ENCODE measurements around the gene ADAD2. TPM values are rescaled to one million over a fixed set of nuclear protein-coding genes. Genes with fewer than 3 reads are reported as not detected.

ADAD2 gene
- total RNA-seq, 1 donor: not detected

GRCh38 chr16:84182680-84183571 is 8.0 kb upstream of the ADAD2 start:
- Histone ChIP-seq H3K4me3 (ENCODE audit: low read length) (no peak overlapping the region), H3K9me3 (ENCODE audit: low read depth, low read length) (no peaks in the 10 kb centered on the region), H3K27me3 (ENCODE audit: insufficient read depth, low read length) (no peaks in the 10 kb centered on the region), H3K4me1 (ENCODE audit: insufficient read depth, low read length) (peaks cover 12% of the 10 kb centered on the region)

- Histone ChIP-seq H3K4me3 (ENCODE audit: low read length) (no peak overlapping the region), H3K27me3 (ENCODE audit: insufficient read depth, low read length) (no peaks in the 10 kb centered on the region), H3K4me1 (ENCODE audit: insufficient read depth, low read length) (peaks cover 12% of the 10 kb centered on the region), H3K9me3 (ENCODE audit: low read depth, low read length) (no peaks in the 10 kb centered on the region)
Observed at GRCh38 chr16:84183572-84183875, 7.4 kb upstream of the ADAD2 start.

- Histone ChIP-seq H3K9me3 (ENCODE audit: low read depth, low read length) (no peaks in the 10 kb centered on the region), H3K27me3 (ENCODE audit: insufficient read depth, low read length) (no peaks in the 10 kb centered on the region), H3K4me3 (ENCODE audit: low read length) (no peak overlapping the region), H3K4me1 (ENCODE audit: insufficient read depth, low read length) (peaks cover 12% of the 10 kb centered on the region)
Observed at GRCh38 chr16:84183911-84184591, 6.9 kb upstream of the ADAD2 start.

- Histone ChIP-seq H3K9me3 (ENCODE audit: low read depth, low read length) (no peaks in the 10 kb centered on the region), H3K27me3 (ENCODE audit: insufficient read depth, low read length) (no peaks in the 10 kb centered on the region), H3K4me1 (ENCODE audit: insufficient read depth, low read length) (peaks cover 12% of the 10 kb centered on the region), H3K4me3 (ENCODE audit: low read length) (no peak overlapping the region)
Observed at GRCh38 chr16:84184775-84185174, 6.2 kb upstream of the ADAD2 start.

GRCh38 chr16:84186685-84187437 is 4.1 kb upstream of the ADAD2 start, which contains the start of gene TAF1C:
Gene TAF1C, minus strand, starts transcription at chr16:84187057. Its CDS starts 2,069 bp downstream, at chr16:84184988.
- H3K4me1 ChIP-seq (ENCODE audit: insufficient read depth, low read length): peaks cover 12% of the 10 kb centered on the region
- H3K4me3 ChIP-seq (ENCODE audit: low read length): peak within 1 kb of the TSS; percentile 84
- no peaks in the 10 kb centered on the region for H3K9me3 ChIP-seq (ENCODE audit: low read depth, low read length)
- no peaks in the 10 kb centered on the region for H3K27me3 ChIP-seq (ENCODE audit: insufficient read depth, low read length)

- Histone ChIP-seq H3K9me3 (ENCODE audit: low read depth, low read length) (no peaks in the 10 kb centered on the region), H3K4me1 (ENCODE audit: insufficient read depth, low read length) (peaks cover 9% of the 10 kb centered on the region), H3K4me3 (ENCODE audit: low read length) (no peak overlapping the region), H3K27me3 (ENCODE audit: insufficient read depth, low read length) (no peaks in the 10 kb centered on the region)
Observed at GRCh38 chr16:84191466-84191865, 509 bp downstream of the ADAD2 start.

GRCh38 chr16:84193480-84193879 is 2.5 kb downstream of the ADAD2 start:
- Histone ChIP-seq H3K4me1 (ENCODE audit: insufficient read depth, low read length) (peaks cover 8% of the 10 kb centered on the region), H3K4me3 (ENCODE audit: low read length) (no peak overlapping the region), H3K27me3 (ENCODE audit: insufficient read depth, low read length) (no peaks in the 10 kb centered on the region), H3K9me3 (ENCODE audit: low read depth, low read length) (no peaks in the 10 kb centered on the region)

- no peaks in the 10 kb centered on the region for H3K9me3 ChIP-seq (ENCODE audit: low read depth, low read length)
- no peak overlapping the region for H3K4me3 ChIP-seq (ENCODE audit: low read length)
- H3K4me1 ChIP-seq (ENCODE audit: insufficient read depth, low read length): peaks cover 10% of the 10 kb centered on the region
- H3K27me3 ChIP-seq (ENCODE audit: insufficient read depth, low read length): no peaks in the 10 kb centered on the region
Observed at GRCh38 chr16:84194018-84194417, 3.1 kb downstream of the ADAD2 start.

- H3K4me1 ChIP-seq (ENCODE audit: insufficient read depth, low read length): peaks cover 16% of the 10 kb centered on the region
- no peaks in the 10 kb centered on the region for H3K9me3 ChIP-seq (ENCODE audit: low read depth, low read length)
- H3K4me3 ChIP-seq (ENCODE audit: low read length): no peak overlapping the region
- H3K27me3 ChIP-seq (ENCODE audit: insufficient read depth, low read length): no peaks in the 10 kb centered on the region
Observed at GRCh38 chr16:84194470-84195200, 3.7 kb downstream of the ADAD2 start.

GRCh38 chr16:84195201-84196093 is 4.5 kb downstream of the ADAD2 start:
- Histone ChIP-seq H3K4me3 (ENCODE audit: low read length) (no peak overlapping the region), H3K27me3 (ENCODE audit: insufficient read depth, low read length) (no peaks in the 10 kb centered on the region), H3K9me3 (ENCODE audit: low read depth, low read length) (no peaks in the 10 kb centered on the region), H3K4me1 (ENCODE audit: insufficient read depth, low read length) (peaks cover 16% of the 10 kb centered on the region)

GRCh38 chr16:84196101-84196500 is 5.1 kb downstream of the ADAD2 start:
- Histone ChIP-seq H3K4me1 (ENCODE audit: insufficient read depth, low read length) (peaks cover 16% of the 10 kb centered on the region), H3K4me3 (ENCODE audit: low read length) (no peak overlapping the region), H3K27me3 (ENCODE audit: insufficient read depth, low read length) (no peaks in the 10 kb centered on the region), H3K9me3 (ENCODE audit: low read depth, low read length) (no peaks in the 10 kb centered on the region)

- no peak overlapping the region for H3K4me3 ChIP-seq (ENCODE audit: low read length)
- no peaks in the 10 kb centered on the region for H3K9me3 ChIP-seq (ENCODE audit: low read depth, low read length)
- peaks cover 16% of the 10 kb centered on the region for H3K4me1 ChIP-seq (ENCODE audit: insufficient read depth, low read length)
- H3K27me3 ChIP-seq (ENCODE audit: insufficient read depth, low read length): no peaks in the 10 kb centered on the region
Observed at GRCh38 chr16:84196727-84197394, 5.9 kb downstream of the ADAD2 start.

- Histone ChIP-seq H3K4me3 (ENCODE audit: low read length) (no peak overlapping the region), H3K4me1 (ENCODE audit: insufficient read depth, low read length) (peaks cover 16% of the 10 kb centered on the region), H3K27me3 (ENCODE audit: insufficient read depth, low read length) (no peaks in the 10 kb centered on the region), H3K9me3 (ENCODE audit: low read depth, low read length) (no peaks in the 10 kb centered on the region)
Observed at GRCh38 chr16:84197466-84198128, 6.6 kb downstream of the ADAD2 start.

All from mononuclear cell (primary cell).